ENCODE measurements around the gene ADK. TPM values are rescaled to one million over a fixed set of nuclear protein-coding genes. Genes with fewer than 3 reads are reported as not detected.

Gene ADK
- polyA plus RNA-seq, 1 donor (not counting 4 experiments of a cell fraction or from before 2014, with no cell fraction given), result 139 TPM

GRCh38 chr10:74485283-74485682 is 334.3 kb downstream of the ADK start:
- H3K9me1 ChIP-seq (ENCODE audit: control insufficient read depth, extremely low read depth, insufficient read depth, low read length), result no peaks in the 10 kb centered on the region
- no peaks in the 10 kb centered on the region for H4K20me1 ChIP-seq (ENCODE audit: control insufficient read depth, extremely low read depth, insufficient read depth, low read length)
- no peak for TF ChIP-seq EZH2 (IDR thresholded peaks at IDR 0.05; ENCODE audit: low read length)
- TF ChIP-seq CTCF (optimal IDR thresholded peaks at IDR 0.05 in 1 of 3, IDR thresholded peaks at IDR 0.05 in 1 of 3, conservative IDR thresholded peaks at IDR 0.05 in 1 of 3; ENCODE audit: extremely low read depth in 1 of 3, insufficient read depth in 2 of 3, low read length in 3 of 3), result no peak
- peaks cover 15% of the 10 kb centered on the region for H3K4me1 ChIP-seq (ENCODE audit: control insufficient read depth, extremely low read depth, insufficient read depth, low read length)
- H3K4me2 ChIP-seq (ENCODE audit: control insufficient read depth, extremely low read depth, insufficient read depth, low read depth, low read length), result no peak overlapping the region
- FAIRE-seq, result no peak
- no peak overlapping the region for H3K4me3 ChIP-seq (ENCODE audit: control insufficient read depth in 2 of 3, extremely low read depth in 1 of 3, insufficient read depth in 2 of 3, low read depth in 1 of 3, low read length in 3 of 3)
- H3K27ac ChIP-seq (ENCODE audit: control insufficient read depth, insufficient read depth, low read length), result no peak overlapping the region
- no peak overlapping the region for H2AFZ ChIP-seq (ENCODE audit: control insufficient read depth, low read length)
- no peaks in the 10 kb centered on the region for H3K79me2 ChIP-seq (ENCODE audit: control insufficient read depth, insufficient read depth, low read length)
- H3K9ac ChIP-seq (ENCODE audit: control insufficient read depth, extremely low read depth, insufficient read depth, low read length), result no peak overlapping the region
- no peaks in the 10 kb centered on the region for H3K9me3 ChIP-seq (ENCODE audit: control insufficient read depth, low read depth, low read length)
- no peak for DNase-seq (ENCODE audit: low read depth, low spot score)
- no peaks in the 10 kb centered on the region for H3K36me3 ChIP-seq (ENCODE audit: control insufficient read depth in 2 of 2, extremely low read depth in 1 of 2, insufficient read depth in 2 of 2, low read length in 2 of 2)
- dilution Hi-C loops (cut with MboI; ENCODE audit: extremely low pct_ligation_motif_present, low sequenced_read_pairs), result no loop called here
- no peaks in the 10 kb centered on the region for H3K27me3 ChIP-seq (ENCODE audit: control insufficient read depth, extremely low read depth, insufficient read depth, low read length)

GRCh38 chr10:74486659-74487058 is 335.6 kb downstream of the ADK start:
- Histone ChIP-seq H3K36me3 (ENCODE audit: control insufficient read depth in 2 of 2, extremely low read depth in 1 of 2, insufficient read depth in 2 of 2, low read length in 2 of 2) (no peaks in the 10 kb centered on the region), H3K9me1 (ENCODE audit: control insufficient read depth, extremely low read depth, insufficient read depth, low read length) (no peaks in the 10 kb centered on the region), H2AFZ (ENCODE audit: control insufficient read depth, low read length) (no peak overlapping the region), H3K4me3 (ENCODE audit: control insufficient read depth in 2 of 3, extremely low read depth in 1 of 3, insufficient read depth in 2 of 3, low read depth in 1 of 3, low read length in 3 of 3) (no peak overlapping the region), H4K20me1 (ENCODE audit: control insufficient read depth, extremely low read depth, insufficient read depth, low read length) (no peaks in the 10 kb centered on the region), H3K79me2 (ENCODE audit: control insufficient read depth, insufficient read depth, low read length) (no peaks in the 10 kb centered on the region), H3K27ac (ENCODE audit: control insufficient read depth, insufficient read depth, low read length) (peak overlapping the region; percentile 15), H3K27me3 (ENCODE audit: control insufficient read depth, extremely low read depth, insufficient read depth, low read length) (no peaks in the 10 kb centered on the region), H3K4me2 (ENCODE audit: control insufficient read depth, extremely low read depth, insufficient read depth, low read depth, low read length) (peak overlapping the region; percentile 2), H3K4me1 (ENCODE audit: control insufficient read depth, extremely low read depth, insufficient read depth, low read length) (peaks cover 15% of the 10 kb centered on the region), H3K9ac (ENCODE audit: control insufficient read depth, extremely low read depth, insufficient read depth, low read length) (no peak overlapping the region), H3K9me3 (ENCODE audit: control insufficient read depth, low read depth, low read length) (no peaks in the 10 kb centered on the region)
- FAIRE-seq, result no peak
- no peak for DNase-seq (ENCODE audit: low read depth, low spot score)
- TF ChIP-seq EZH2 (IDR thresholded peaks at IDR 0.05; ENCODE audit: low read length), result no peak
- no peak for TF ChIP-seq CTCF (optimal IDR thresholded peaks at IDR 0.05 in 1 of 3, IDR thresholded peaks at IDR 0.05 in 1 of 3, conservative IDR thresholded peaks at IDR 0.05 in 1 of 3; ENCODE audit: extremely low read depth in 1 of 3, insufficient read depth in 2 of 3, low read length in 3 of 3)
- dilution Hi-C loops (cut with MboI; ENCODE audit: extremely low pct_ligation_motif_present, low sequenced_read_pairs), result no loop called here
